Activated T-cell treated with anti-CD3 and anti-CD28 coated beads, Interleukin-2, amount 50 U/mL, for 72 hours (primary cell): ENCODE measurements around the gene VSX2. TPM values are rescaled to one million over a fixed set of nuclear protein-coding genes. Genes with fewer than 3 reads are reported as not detected.
A peak's percentile ranks its signal among the peaks of the same experiment; 100 is the strongest.

ENCODE experiments used
- ATAC-seq, 2 donors: fragments of 150-1000 bp; cut with Tn5 transposase; replicated peaks in 1 of 2; 2 replicates each; pipeline ENCODE4 v1.10.0; 2021; ENCODE audit warnings: moderate library complexity in 2 of 2, mild to moderate bottlenecking in 1 of 2
- DNase-seq, 2 donors: peaks; one replicate each; pipeline ENCODE4 v3.0.0; 2021 to 2022; ENCODE audit warnings: mixed read lengths in 1 of 2
- H3K27ac Mint-ChIP-seq: one replicate; pipeline ENCODE4 v1.8.0; 2022; ENCODE audit warnings: mild to moderate bottlenecking, moderate library complexity, mixed read lengths
- H3K27me3 Mint-ChIP-seq: one replicate; pipeline ENCODE4 v1.8.0; 2022; ENCODE audit warnings: low read depth, mixed read lengths
- H3K36me3 Mint-ChIP-seq, 2 donors: one replicate each; pipeline ENCODE4 v1.8.0; 2022; ENCODE audit warnings: mixed read lengths in 2 of 2, mild to moderate bottlenecking in 1 of 2; ENCODE audit not compliant: insufficient read depth in 2 of 2
- H3K4me1 Mint-ChIP-seq: one replicate; pipeline ENCODE4 v1.8.0; 2022; ENCODE audit warnings: low read depth, mixed read lengths
- H3K4me3 Mint-ChIP-seq, 2 donors: one replicate each; pipeline ENCODE4 v1.8.0; 2022; ENCODE audit warnings: mild to moderate bottlenecking in 2 of 2, mixed read lengths in 2 of 2, moderate library complexity in 2 of 2
- H3K9me3 Mint-ChIP-seq, 2 donors: one replicate each; pipeline ENCODE4 v1.8.0; 2022; ENCODE audit warnings: mixed read lengths in 2 of 2
- total RNA-seq, 2 donors: library from RNA; stranded (reverse); gene quantifications; one replicate each; pipeline ENCODE4 v1.2.3, GENCODE V29; 2022

The VSX2 gene
- total RNA-seq, 2 donors from 2014 or later, result not detected

GRCh38 chr14:74275241-74275841, 36.1 kb downstream of the VSX2 start:
- Mint-ChIP-seq H3K36me3 (peaks cover 0 to 3% of the 10 kb centered on the region in 2 donors), H3K27ac (no peak overlapping the region), H3K9me3 (peaks cover 1 to 3% of the 10 kb centered on the region in 2 donors), H3K4me1 (no peaks in the 10 kb centered on the region), H3K27me3 (no peaks in the 10 kb centered on the region), H3K4me3 (no peak overlapping the region)
- DNase-seq (no peak), ATAC-seq (peak in 1 of 2 donors; percentile 18)

GRCh38 chr14:74278080-74278479, 38.8 kb downstream of the VSX2 start:
- H3K4me3 Mint-ChIP-seq, result no peak overlapping the region
- H3K9me3 Mint-ChIP-seq, result peaks cover 1 to 3% of the 10 kb centered on the region in 2 donors
- no peaks in the 10 kb centered on the region for H3K4me1 Mint-ChIP-seq
- no peak overlapping the region for H3K27ac Mint-ChIP-seq
- ATAC-seq, result no peak
- no peaks in the 10 kb centered on the region for H3K27me3 Mint-ChIP-seq
- DNase-seq, result no peak
- H3K36me3 Mint-ChIP-seq, result peaks cover 3 to 4% of the 10 kb centered on the region in 2 donors

- no peak for ATAC-seq
- no peak for DNase-seq
- peaks cover 9% of the 10 kb centered on the region in 2 donors for H3K36me3 Mint-ChIP-seq
- H3K9me3 Mint-ChIP-seq, result peaks cover 1 to 3% of the 10 kb centered on the region in 2 donors
- no peak overlapping the region for H3K27ac Mint-ChIP-seq
- H3K27me3 Mint-ChIP-seq, result no peaks in the 10 kb centered on the region
- no peak overlapping the region for H3K4me3 Mint-ChIP-seq
- H3K4me1 Mint-ChIP-seq, result no peaks in the 10 kb centered on the region
These were observed 41.8 kb downstream of the VSX2 start for GRCh38 chr14:74281069-74281468.

- no peaks in the 10 kb centered on the region for H3K4me1 Mint-ChIP-seq
- DNase-seq (no peak), ATAC-seq (no peak)
- no peaks in the 10 kb centered on the region for H3K9me3 Mint-ChIP-seq
- no peak overlapping the region for H3K27ac Mint-ChIP-seq
- H3K36me3 Mint-ChIP-seq, result peaks cover 12 to 14% of the 10 kb centered on the region in 2 donors
- H3K4me3 Mint-ChIP-seq, result no peak overlapping the region
- no peaks in the 10 kb centered on the region for H3K27me3 Mint-ChIP-seq
These were observed 47.5 kb downstream of the VSX2 start for GRCh38 chr14:74286736-74287135.

- H3K27ac Mint-ChIP-seq, result no peak overlapping the region
- no peaks in the 10 kb centered on the region for H3K9me3 Mint-ChIP-seq
- H3K36me3 Mint-ChIP-seq, result peaks cover 9 to 13% of the 10 kb centered on the region in 2 donors
- DNase-seq, result no peak
- H3K4me1 Mint-ChIP-seq, result no peaks in the 10 kb centered on the region
- H3K4me3 Mint-ChIP-seq, result no peak overlapping the region
- no peak for ATAC-seq
- no peaks in the 10 kb centered on the region for H3K27me3 Mint-ChIP-seq
These were observed 50.6 kb downstream of the VSX2 start for GRCh38 chr14:74289801-74290200.

- no peaks in the 10 kb centered on the region for H3K27me3 Mint-ChIP-seq
- peak in 1 of 2 donors; percentile 8 for DNase-seq
These were observed 51.2 kb downstream of the VSX2 start for GRCh38 chr14:74290415-74290814.

GRCh38 chr14:74292061-74292460, 52.8 kb downstream of the VSX2 start:
- Mint-ChIP-seq H3K9me3 (no peaks in the 10 kb centered on the region), H3K4me3 (no peak overlapping the region), H3K36me3 (peaks cover 3 to 6% of the 10 kb centered on the region in 2 donors), H3K27ac (no peak overlapping the region), H3K4me1 (no peaks in the 10 kb centered on the region), H3K27me3 (no peaks in the 10 kb centered on the region)
- no peak for ATAC-seq
- DNase-seq, result no peak

More at GRCh38 chr14:74290415-74290814, 51.2 kb downstream of the VSX2 start:
- H3K4me3 Mint-ChIP-seq, result no peak overlapping the region
- no peak overlapping the region for H3K27ac Mint-ChIP-seq
- H3K36me3 Mint-ChIP-seq, result peaks cover 9 to 13% of the 10 kb centered on the region in 2 donors
- no peaks in the 10 kb centered on the region for H3K9me3 Mint-ChIP-seq
- no peaks in the 10 kb centered on the region for H3K4me1 Mint-ChIP-seq
- ATAC-seq, result no peak

- ATAC-seq, result no peak
- Mint-ChIP-seq H3K4me3 (no peak overlapping the region), H3K27ac (no peak overlapping the region), H3K4me1 (peaks cover 8% of the 10 kb centered on the region), H3K27me3 (no peaks in the 10 kb centered on the region), H3K36me3 (peaks cover 3% of the 10 kb centered on the region in 2 donors), H3K9me3 (no peaks in the 10 kb centered on the region)
- no peak for DNase-seq
These were observed 54.4 kb downstream of the VSX2 start for GRCh38 chr14:74293606-74294005.

GRCh38 chr14:74296037-74296467, 56.8 kb downstream of the VSX2 start:
- no peak for ATAC-seq
- H3K36me3 Mint-ChIP-seq, result peaks cover 4% of the 10 kb centered on the region in 2 donors
- DNase-seq, result no peak
- no peaks in the 10 kb centered on the region for H3K9me3 Mint-ChIP-seq
- H3K27ac Mint-ChIP-seq, result no peak overlapping the region
- no peak overlapping the region for H3K4me3 Mint-ChIP-seq
- H3K27me3 Mint-ChIP-seq, result no peaks in the 10 kb centered on the region
- peaks cover 16% of the 10 kb centered on the region for H3K4me1 Mint-ChIP-seq

GRCh38 chr14:74297986-74298385, 58.7 kb downstream of the VSX2 start:
- peaks cover 31% of the 10 kb centered on the region for H3K4me1 Mint-ChIP-seq
- DNase-seq (no peak), ATAC-seq (no peak)
- peaks cover 4 to 5% of the 10 kb centered on the region in 2 donors for H3K36me3 Mint-ChIP-seq
- H3K4me3 Mint-ChIP-seq, result no peak overlapping the region
- H3K27ac Mint-ChIP-seq, result peak overlapping the region; percentile 24
- no peaks in the 10 kb centered on the region for H3K27me3 Mint-ChIP-seq
- no peaks in the 10 kb centered on the region for H3K9me3 Mint-ChIP-seq

GRCh38 chr14:74299061-74299545, 59.9 kb downstream of the VSX2 start:
- Mint-ChIP-seq H3K9me3 (no peaks in the 10 kb centered on the region), H3K27me3 (no peaks in the 10 kb centered on the region), H3K4me1 (peaks cover 37% of the 10 kb centered on the region), H3K36me3 (peaks cover 4 to 5% of the 10 kb centered on the region in 2 donors), H3K27ac (peak overlapping the region; percentile 43), H3K4me3 (peak overlapping the region in 1 of 2 donors; percentile 37)
- DNase-seq (peak in 1 of 2 donors; percentile 9), ATAC-seq (no peak)

- DNase-seq (peak in 1 of 2 donors; percentile 21), ATAC-seq (no peak)
- peak overlapping the region; percentile 98 for H3K27ac Mint-ChIP-seq
- H3K9me3 Mint-ChIP-seq, result no peaks in the 10 kb centered on the region
- H3K27me3 Mint-ChIP-seq, result no peaks in the 10 kb centered on the region
- peaks cover 4 to 5% of the 10 kb centered on the region in 2 donors for H3K36me3 Mint-ChIP-seq
- H3K4me1 Mint-ChIP-seq, result peaks cover 37% of the 10 kb centered on the region
- peak overlapping the region; percentile 96 to 99 for H3K4me3 Mint-ChIP-seq
These were observed 62.4 kb downstream of the VSX2 start for GRCh38 chr14:74301594-74302151.

- Mint-ChIP-seq H3K36me3 (peaks cover 4 to 5% of the 10 kb centered on the region in 2 donors), H3K27me3 (no peaks in the 10 kb centered on the region), H3K9me3 (no peaks in the 10 kb centered on the region), H3K27ac (peak overlapping the region; percentile 98), H3K4me3 (peak overlapping the region; percentile 96 to 99), H3K4me1 (peaks cover 37% of the 10 kb centered on the region)
- DNase-seq (peak in 1 of 2 donors; percentile 27), ATAC-seq (peak; percentile 54 to 65)
These were observed 62.9 kb downstream of the VSX2 start for GRCh38 chr14:74302152-74302628.
